DOHH2 (cell line): ENCODE measurements around the gene ARHGEF12.
A peak's percentile ranks its signal among the peaks of the same experiment; 100 is the strongest.

ENCODE experiments used
- H3F3A ChIP-seq: fragments of 200-600 bp; sonication (generic), shearing (Covaris generic); 2 replicates; pipeline ENCODE4 v1.6.0; 2016; ENCODE audit warnings: antibody characterized with exemption, mild to moderate bottlenecking; ENCODE audit not compliant: control insufficient read depth, insufficient read depth
- H3K27ac ChIP-seq: fragments of 200-600 bp; sonication (generic); 2 replicates; pipeline ENCODE4 v1.5.1; 2014; ENCODE audit warnings: low read depth, mild to moderate bottlenecking, low read length, moderate library complexity
- H3K27me3 ChIP-seq: fragments of 200-600 bp; sonication (generic); 2 replicates; pipeline ENCODE4 v1.6.1; 2014; ENCODE audit warnings: mild to moderate bottlenecking, low read length, mixed read lengths; ENCODE audit not compliant: control insufficient read depth
- H3K36me3 ChIP-seq: fragments of 200-600 bp; sonication (generic); 2 replicates; pipeline ENCODE4 v1.6.1; 2014; ENCODE audit warnings: mild to moderate bottlenecking, low read length, moderate library complexity, mixed read lengths; ENCODE audit not compliant: control insufficient read depth
- H3K4me1 ChIP-seq: fragments of 200-600 bp; sonication (generic); 2 replicates; pipeline ENCODE4 v1.6.1; 2014; ENCODE audit warnings: mild to moderate bottlenecking, low read length, mixed read lengths; ENCODE audit not compliant: control insufficient read depth
- H3K4me2 ChIP-seq: fragments of 200-600 bp; sonication (generic); 2 replicates; pipeline ENCODE4 v1.6.0; 2014; ENCODE audit warnings: mild to moderate bottlenecking, low read length, moderate library complexity
- H3K4me3 ChIP-seq: fragments of 200-600 bp; sonication (generic); 2 replicates; pipeline ENCODE4 v1.5.1; 2014; ENCODE audit warnings: mild to moderate bottlenecking, low read length, mixed read lengths
- H3K79me2 ChIP-seq: fragments of 200-600 bp; sonication (generic); 2 replicates; pipeline ENCODE4 v1.6.1; 2014; ENCODE audit warnings: mild to moderate bottlenecking, low read length, mixed read lengths; ENCODE audit not compliant: control insufficient read depth
- H3K9me2 ChIP-seq: fragments of 200-600 bp; sonication (generic); replicated peaks from 2 replicates; pipeline ENCODE4 v1.6.1; 2014; ENCODE audit warnings: mild to moderate bottlenecking, low read length, mixed read lengths; ENCODE audit not compliant: control insufficient read depth
- H3K9me3 ChIP-seq: fragments of 200-600 bp; sonication (generic); 2 replicates; pipeline ENCODE4 v1.6.1; 2014; ENCODE audit warnings: antibody characterized with exemption, low read length, mixed read lengths; ENCODE audit not compliant: control insufficient read depth, insufficient read depth
- H4K20me1 ChIP-seq: fragments of 200-600 bp; sonication (generic); 2 replicates; pipeline ENCODE4 v1.6.0; 2014; ENCODE audit warnings: low read depth, mild to moderate bottlenecking, antibody characterized with exemption, low read length, moderate library complexity; ENCODE audit not compliant: control insufficient read depth, insufficient read depth
- EZH2phosphoT487 ChIP-seq: fragments of 200-600 bp; sonication (generic); IDR thresholded peaks from 2 replicates; pipeline ENCODE4 v1.6.1; 2017; ENCODE audit warnings: borderline replicate concordance, mild to moderate bottlenecking, antibody characterized with exemption, low read length, moderate library complexity, mixed read lengths
- TF ChIP-seq, protein P1 (sequence below): fragments of 200-600 bp; sonication (generic); IDR thresholded peaks from one replicate; pipeline ENCODE4 v1.5.1; 2014; ENCODE audit warnings: antibody characterized with exemption, mild to moderate bottlenecking, low read depth, low read length; ENCODE audit not compliant: poor library complexity, severe bottlenecking

Gene ARHGEF12

GRCh38 chr11:120342226-120342625 is 6.0 kb downstream of the ARHGEF12 start:
- Histone ChIP-seq H3K27ac (no peak overlapping the region), H3K9me2 (no peaks in the 10 kb centered on the region), H3K4me3 (no peak overlapping the region), H3K9me3 (peaks cover 5% of the 10 kb centered on the region; the same call in 1 of the 2 replicates), H3K4me1 (peaks cover 38% of the 10 kb centered on the region), H3K36me3 (no peaks in the 10 kb centered on the region), H4K20me1 (peaks cover 40% of the 10 kb centered on the region), H3K4me2 (no peak overlapping the region), H3K79me2 (peaks cover 68% of the 10 kb centered on the region), H3F3A (peaks cover 7% of the 10 kb centered on the region; the same call in 1 of the 2 replicates), H3K27me3 (peaks cover 64% of the 10 kb centered on the region)
- no peak for TF ChIP-seq EZH2phosphoT487
- TF ChIP-seq, protein P1, sequence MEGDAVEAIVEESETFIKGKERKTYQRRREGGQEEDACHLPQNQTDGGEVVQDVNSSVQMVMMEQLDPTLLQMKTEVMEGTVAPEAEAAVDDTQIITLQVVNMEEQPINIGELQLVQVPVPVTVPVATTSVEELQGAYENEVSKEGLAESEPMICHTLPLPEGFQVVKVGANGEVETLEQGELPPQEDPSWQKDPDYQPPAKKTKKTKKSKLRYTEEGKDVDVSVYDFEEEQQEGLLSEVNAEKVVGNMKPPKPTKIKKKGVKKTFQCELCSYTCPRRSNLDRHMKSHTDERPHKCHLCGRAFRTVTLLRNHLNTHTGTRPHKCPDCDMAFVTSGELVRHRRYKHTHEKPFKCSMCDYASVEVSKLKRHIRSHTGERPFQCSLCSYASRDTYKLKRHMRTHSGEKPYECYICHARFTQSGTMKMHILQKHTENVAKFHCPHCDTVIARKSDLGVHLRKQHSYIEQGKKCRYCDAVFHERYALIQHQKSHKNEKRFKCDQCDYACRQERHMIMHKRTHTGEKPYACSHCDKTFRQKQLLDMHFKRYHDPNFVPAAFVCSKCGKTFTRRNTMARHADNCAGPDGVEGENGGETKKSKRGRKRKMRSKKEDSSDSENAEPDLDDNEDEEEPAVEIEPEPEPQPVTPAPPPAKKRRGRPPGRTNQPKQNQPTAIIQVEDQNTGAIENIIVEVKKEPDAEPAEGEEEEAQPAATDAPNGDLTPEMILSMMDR = no peak

GRCh38 chr11:120342678-120343077 is 6.5 kb downstream of the ARHGEF12 start:
- peaks cover 33% of the 10 kb centered on the region for H3K4me1 ChIP-seq
- H4K20me1 ChIP-seq = peaks cover 37% of the 10 kb centered on the region
- H3K4me2 ChIP-seq = no peak overlapping the region
- no peak overlapping the region for H3K27ac ChIP-seq
- TF ChIP-seq, protein P1 = no peak
- no peak for TF ChIP-seq EZH2phosphoT487
- peaks cover 5% of the 10 kb centered on the region; the same call in 1 of the 2 replicates for H3K9me3 ChIP-seq
- H3K36me3 ChIP-seq = no peaks in the 10 kb centered on the region
- no peaks in the 10 kb centered on the region for H3K9me2 ChIP-seq
- H3K27me3 ChIP-seq = peaks cover 60% of the 10 kb centered on the region
- peaks cover 68% of the 10 kb centered on the region for H3K79me2 ChIP-seq
- H3F3A ChIP-seq = peaks cover 7% of the 10 kb centered on the region; the same call in 1 of the 2 replicates
- no peak overlapping the region for H3K4me3 ChIP-seq

DNA sequence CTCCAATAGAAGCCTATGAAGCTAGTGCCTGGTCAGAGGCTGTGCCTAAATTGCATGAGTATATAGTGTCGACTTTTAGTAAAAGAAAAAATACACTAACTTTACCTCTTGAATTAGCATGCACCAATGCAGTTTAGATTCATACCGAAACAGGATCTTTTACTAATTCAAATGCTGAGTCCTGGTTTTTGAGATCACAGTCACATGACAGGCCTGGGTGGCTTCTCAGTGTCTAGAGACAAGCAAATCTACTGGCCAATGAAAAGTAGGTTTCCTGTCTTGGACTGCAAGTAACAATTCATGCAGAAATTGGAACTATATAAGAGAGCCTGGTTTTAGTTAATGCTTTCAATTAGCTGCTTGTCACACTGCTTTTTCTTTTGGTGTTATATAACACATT is 7.2 kb downstream of the ARHGEF12 start:
- peaks cover 5% of the 10 kb centered on the region; the same call in 1 of the 2 replicates for H3K9me3 ChIP-seq
- H3K4me1 ChIP-seq = peaks cover 27% of the 10 kb centered on the region
- peaks cover 61% of the 10 kb centered on the region for H3K79me2 ChIP-seq
- peak overlapping the region; percentile 7; the same call in 1 of the 2 replicates for H3K4me3 ChIP-seq
- H3K27me3 ChIP-seq = peaks cover 56% of the 10 kb centered on the region
- TF ChIP-seq EZH2phosphoT487 = no peak
- TF ChIP-seq, protein P1 = no peak
- H3K4me2 ChIP-seq = peak overlapping the region; percentile 57
- H4K20me1 ChIP-seq = peaks cover 37% of the 10 kb centered on the region
- H3K27ac ChIP-seq = no peak overlapping the region
- no peaks in the 10 kb centered on the region for H3K36me3 ChIP-seq
- H3K9me2 ChIP-seq = no peaks in the 10 kb centered on the region
- peaks cover 7% of the 10 kb centered on the region; the same call in 1 of the 2 replicates for H3F3A ChIP-seq
